MM.1S (cell line): Measurements from ENCODE around the gene MAP2K7.

ENCODE experiments used
- DNase-seq: peaks from one replicate; pipeline ENCODE4 v3.0.0-alpha.2; 2015
- H2AFZ ChIP-seq: fragments of 300-600 bp; sonication (generic); 2 replicates; pipeline ENCODE4 v1.6.0; 2016; ENCODE audit warnings: antibody characterized with exemption, low read length
- H3F3A ChIP-seq: fragments of 300-600 bp; sonication (generic); 2 replicates; pipeline ENCODE4 v1.6.1; 2016; ENCODE audit warnings: mild to moderate bottlenecking, antibody characterized with exemption, low read length, moderate library complexity, mixed read lengths; ENCODE audit not compliant: insufficient read depth
- H3K27ac ChIP-seq: fragments of 300-600 bp; sonication (generic); 2 replicates; pipeline ENCODE4 v1.5.1; 2016; ENCODE audit warnings: mild to moderate bottlenecking, low read length
- H3K27me3 ChIP-seq: fragments of 300-600 bp; sonication (generic); replicated peaks from 2 replicates; pipeline ENCODE4 v1.6.0; 2016; ENCODE audit warnings: low read length; ENCODE audit not compliant: insufficient read depth
- H3K36me3 ChIP-seq: fragments of 300-600 bp; sonication (generic); replicated peaks from 2 replicates; pipeline ENCODE4 v1.6.1; 2016; ENCODE audit warnings: mild to moderate bottlenecking, low read length, mixed read lengths; ENCODE audit not compliant: insufficient read depth
- H3K4me1 ChIP-seq: fragments of 300-600 bp; sonication (generic); 2 replicates; pipeline ENCODE4 v1.6.1; 2016; ENCODE audit warnings: low read length, mixed read lengths
- H3K4me2 ChIP-seq: fragments of 300-600 bp; sonication (generic); 2 replicates; pipeline ENCODE4 v1.6.0; 2016; ENCODE audit warnings: low read depth, low read length
- H3K4me3 ChIP-seq: fragments of 300-600 bp; sonication (generic); 2 replicates; pipeline ENCODE4 v1.5.1; 2016; ENCODE audit warnings: low read length, mixed read lengths
- H3K79me2 ChIP-seq: fragments of 300-600 bp; sonication (generic); 2 replicates; pipeline ENCODE4 v1.6.1; 2016; ENCODE audit warnings: mixed run types, low read length, mixed read lengths
- H3K9ac ChIP-seq: fragments of 300-600 bp; sonication (generic); 2 replicates; pipeline ENCODE4 v1.6.1; 2016; ENCODE audit warnings: low read length, mixed read lengths
- H3K9me2 ChIP-seq: fragments of 300-600 bp; sonication (generic); replicated peaks from 2 replicates; pipeline ENCODE4 v1.6.1; 2016; ENCODE audit warnings: mild to moderate bottlenecking, low read length, mixed read lengths; ENCODE audit not compliant: insufficient read depth
- H3K9me3 ChIP-seq: fragments of 300-600 bp; sonication (generic); replicated peaks from 2 replicates; pipeline ENCODE4 v1.6.1; 2016; ENCODE audit warnings: mild to moderate bottlenecking, low read length, mixed read lengths; ENCODE audit not compliant: insufficient read depth
- H4K20me1 ChIP-seq: fragments of 300-600 bp; sonication (generic); 2 replicates; pipeline ENCODE4 v1.6.1; 2016; ENCODE audit warnings: mild to moderate bottlenecking, low read length, moderate library complexity, mixed read lengths; ENCODE audit not compliant: insufficient read depth
- EZH2 ChIP-seq: fragments of 300-600 bp; sonication (generic); optimal IDR thresholded peaks from 2 replicates; pipeline ENCODE3; 2017; ENCODE audit warnings: low read depth, mild to moderate bottlenecking, antibody characterized with exemption, low read length, mixed read lengths
- EZH2phosphoT487 ChIP-seq: fragments of 300-600 bp; sonication (generic); IDR thresholded peaks from 2 replicates; pipeline ENCODE4 v1.6.1; 2018; ENCODE audit warnings: antibody characterized with exemption, low read length
- TF ChIP-seq, protein P1 (sequence below): fragments of 300-600 bp; sonication (generic); IDR thresholded peaks from 2 replicates; pipeline ENCODE4 v1.5.1; 2016; ENCODE audit warnings: antibody characterized with exemption, low read length, mixed read lengths

Gene MAP2K7

DNA sequence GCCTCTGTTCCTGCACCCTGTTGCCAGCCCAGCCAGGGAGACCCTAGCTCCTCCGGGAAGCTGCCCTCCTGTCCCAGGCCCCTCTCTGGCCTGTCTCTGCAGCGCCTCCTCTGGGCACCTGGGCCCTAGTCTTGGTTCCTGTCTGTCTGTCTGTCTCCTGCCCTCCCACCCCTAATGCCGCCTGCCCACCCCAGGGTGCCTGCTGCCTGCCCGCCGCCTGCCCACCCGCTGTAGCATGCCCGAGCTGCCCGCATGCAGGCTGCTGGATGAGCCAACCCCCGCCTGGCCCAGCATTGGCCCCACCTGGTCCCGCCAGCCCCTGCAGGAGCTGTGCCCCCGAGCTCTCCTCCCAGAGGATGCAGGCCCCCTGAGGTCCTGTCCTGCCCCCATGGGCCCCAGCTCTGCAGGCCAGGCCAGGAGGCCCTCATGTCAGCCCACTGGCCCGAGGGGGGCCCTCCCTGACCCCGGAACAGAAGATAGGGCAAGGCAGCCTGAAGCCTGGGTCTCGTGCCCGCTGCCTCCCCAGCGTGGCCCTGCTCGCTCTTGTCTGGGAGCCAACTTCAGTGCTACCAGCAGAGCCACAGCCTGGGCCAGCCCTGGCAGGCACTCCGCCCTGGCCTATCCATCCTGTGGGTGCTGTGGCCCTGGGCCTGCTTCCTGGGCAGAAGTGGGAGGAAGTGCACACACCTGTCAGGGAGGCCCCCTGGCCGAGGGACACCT lies 5.2 kb downstream of the MAP2K7 start:
- no peaks in the 10 kb centered on the region for H3K27me3 ChIP-seq
- H3F3A ChIP-seq = no peaks in the 10 kb centered on the region
- no peak overlapping the region for H3K4me3 ChIP-seq
- no peak for DNase-seq
- peaks cover 55% of the 10 kb centered on the region for H3K79me2 ChIP-seq
- H3K9me3 ChIP-seq = no peaks in the 10 kb centered on the region
- no peak overlapping the region for H3K27ac ChIP-seq
- no peaks in the 10 kb centered on the region; the same call in 1 of the 2 replicates for H3K36me3 ChIP-seq
- peaks cover 25% of the 10 kb centered on the region for H4K20me1 ChIP-seq
- no peak overlapping the region for H3K4me2 ChIP-seq
- no peak overlapping the region for H3K9ac ChIP-seq
- TF ChIP-seq EZH2phosphoT487 (no peak), EZH2 (no peak)
- TF ChIP-seq, protein P1, sequence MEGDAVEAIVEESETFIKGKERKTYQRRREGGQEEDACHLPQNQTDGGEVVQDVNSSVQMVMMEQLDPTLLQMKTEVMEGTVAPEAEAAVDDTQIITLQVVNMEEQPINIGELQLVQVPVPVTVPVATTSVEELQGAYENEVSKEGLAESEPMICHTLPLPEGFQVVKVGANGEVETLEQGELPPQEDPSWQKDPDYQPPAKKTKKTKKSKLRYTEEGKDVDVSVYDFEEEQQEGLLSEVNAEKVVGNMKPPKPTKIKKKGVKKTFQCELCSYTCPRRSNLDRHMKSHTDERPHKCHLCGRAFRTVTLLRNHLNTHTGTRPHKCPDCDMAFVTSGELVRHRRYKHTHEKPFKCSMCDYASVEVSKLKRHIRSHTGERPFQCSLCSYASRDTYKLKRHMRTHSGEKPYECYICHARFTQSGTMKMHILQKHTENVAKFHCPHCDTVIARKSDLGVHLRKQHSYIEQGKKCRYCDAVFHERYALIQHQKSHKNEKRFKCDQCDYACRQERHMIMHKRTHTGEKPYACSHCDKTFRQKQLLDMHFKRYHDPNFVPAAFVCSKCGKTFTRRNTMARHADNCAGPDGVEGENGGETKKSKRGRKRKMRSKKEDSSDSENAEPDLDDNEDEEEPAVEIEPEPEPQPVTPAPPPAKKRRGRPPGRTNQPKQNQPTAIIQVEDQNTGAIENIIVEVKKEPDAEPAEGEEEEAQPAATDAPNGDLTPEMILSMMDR = no peak
- no peak overlapping the region for H2AFZ ChIP-seq
- H3K9me2 ChIP-seq = no peaks in the 10 kb centered on the region
- H3K4me1 ChIP-seq = 0 out of 2 replicates have a peak, but pooled peaks cover 9% of the 10 kb centered on the region

DNA sequence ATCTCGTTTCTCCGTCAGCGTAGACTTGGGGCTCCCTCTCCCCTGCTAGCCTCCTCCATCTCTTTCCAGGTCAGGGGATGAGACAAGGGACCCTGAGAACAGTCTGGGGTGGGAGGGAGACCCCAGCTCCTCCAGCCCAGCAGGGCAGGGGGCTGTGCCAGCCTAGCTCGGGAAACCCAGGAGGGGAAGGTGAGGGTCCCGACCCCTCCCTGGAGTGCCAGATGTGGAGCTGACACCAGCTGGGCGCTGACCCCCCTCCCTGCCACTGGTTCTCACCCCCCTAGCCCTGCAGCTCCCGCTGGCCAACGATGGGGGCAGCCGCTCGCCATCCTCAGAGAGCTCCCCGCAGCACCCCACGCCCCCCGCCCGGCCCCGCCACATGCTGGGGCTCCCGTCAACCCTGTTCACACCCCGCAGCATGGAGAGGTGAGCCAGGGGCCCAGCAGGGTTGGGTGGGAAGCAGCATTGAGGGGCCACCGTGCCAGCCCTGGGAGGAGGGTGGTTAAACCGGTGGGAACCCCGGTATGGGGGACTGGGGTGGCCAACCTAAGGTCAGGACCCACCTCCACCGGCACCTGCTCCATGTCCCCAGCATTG lies 5.9 kb downstream of the MAP2K7 start:
- DNase-seq = no peak
- Histone ChIP-seq H3K4me3 (no peak overlapping the region), H3K4me1 (0 out of 2 replicates have a peak, but pooled peaks cover 8% of the 10 kb centered on the region), H3K36me3 (no peaks in the 10 kb centered on the region; the same call in 1 of the 2 replicates), H3F3A (no peaks in the 10 kb centered on the region), H3K9me2 (no peaks in the 10 kb centered on the region), H3K27me3 (no peaks in the 10 kb centered on the region), H2AFZ (no peak overlapping the region), H3K27ac (no peak overlapping the region), H3K4me2 (no peak overlapping the region), H3K9ac (no peak overlapping the region), H4K20me1 (peaks cover 22% of the 10 kb centered on the region), H3K9me3 (no peaks in the 10 kb centered on the region), H3K79me2 (peaks cover 49% of the 10 kb centered on the region)
- TF ChIP-seq, protein P1 = no peak
- no peak for TF ChIP-seq EZH2phosphoT487
- no peak for TF ChIP-seq EZH2

DNA sequence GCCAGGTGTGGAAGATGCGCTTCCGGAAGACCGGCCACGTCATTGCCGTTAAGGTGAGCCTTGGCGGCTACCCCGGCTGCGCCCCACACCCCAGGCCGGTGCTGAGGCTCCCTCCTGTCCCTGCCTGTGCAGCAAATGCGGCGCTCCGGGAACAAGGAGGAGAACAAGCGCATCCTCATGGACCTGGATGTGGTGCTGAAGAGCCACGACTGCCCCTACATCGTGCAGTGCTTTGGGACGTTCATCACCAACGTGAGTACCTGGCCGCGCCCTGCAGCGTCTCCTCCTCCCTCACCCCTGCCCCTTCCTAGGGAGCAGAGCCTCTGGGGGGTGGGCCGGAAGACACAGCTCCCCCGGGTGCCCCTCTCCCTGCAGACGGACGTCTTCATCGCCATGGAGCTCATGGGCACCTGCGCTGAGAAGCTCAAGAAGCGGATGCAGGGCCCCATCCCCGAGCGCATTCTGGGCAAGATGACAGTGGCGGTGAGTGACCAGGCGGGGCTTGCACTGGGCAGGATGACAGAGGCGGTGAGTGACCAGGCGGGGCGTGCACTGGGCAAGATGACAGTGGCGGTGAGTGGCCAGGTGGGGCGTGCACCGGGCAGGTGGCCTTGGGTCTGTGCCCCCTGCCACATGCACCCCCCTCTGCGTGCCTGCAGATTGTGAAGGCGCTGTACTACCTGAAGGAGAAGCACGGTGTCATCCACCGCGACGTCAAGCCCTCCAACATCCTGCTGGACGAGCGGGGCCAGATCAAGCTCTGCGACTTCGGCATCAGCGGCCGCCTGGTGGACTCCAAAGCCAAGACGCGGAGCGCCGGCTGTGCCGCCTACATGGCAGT lies 6.9 kb downstream of the MAP2K7 start:
- Histone ChIP-seq H3F3A (0 out of 2 replicates have a peak, but pooled peaks cover 3% of the 10 kb centered on the region), H3K4me3 (no peak overlapping the region), H4K20me1 (peaks cover 13% of the 10 kb centered on the region), H3K27me3 (peaks cover 3% of the 10 kb centered on the region; the same call in 1 of the 2 replicates), H2AFZ (no peak overlapping the region), H3K27ac (no peak overlapping the region), H3K79me2 (peaks cover 39% of the 10 kb centered on the region), H3K9ac (no peak overlapping the region), H3K36me3 (no peaks in the 10 kb centered on the region; the same call in 1 of the 2 replicates), H3K4me1 (no peaks in the 10 kb centered on the region), H3K9me2 (no peaks in the 10 kb centered on the region), H3K9me3 (no peaks in the 10 kb centered on the region), H3K4me2 (no peak overlapping the region)
- TF ChIP-seq, protein P1 = no peak
- TF ChIP-seq EZH2 (no peak), EZH2phosphoT487 (no peak)
- no peak for DNase-seq
